ENCODE measurements around the gene ROCK2.
"Not testable (repeated sequence)": the region's sequence is repeated elsewhere in the genome, so short reads cannot be mapped to it uniquely, and the experiment has no call there.

Gene ROCK2

DNA sequence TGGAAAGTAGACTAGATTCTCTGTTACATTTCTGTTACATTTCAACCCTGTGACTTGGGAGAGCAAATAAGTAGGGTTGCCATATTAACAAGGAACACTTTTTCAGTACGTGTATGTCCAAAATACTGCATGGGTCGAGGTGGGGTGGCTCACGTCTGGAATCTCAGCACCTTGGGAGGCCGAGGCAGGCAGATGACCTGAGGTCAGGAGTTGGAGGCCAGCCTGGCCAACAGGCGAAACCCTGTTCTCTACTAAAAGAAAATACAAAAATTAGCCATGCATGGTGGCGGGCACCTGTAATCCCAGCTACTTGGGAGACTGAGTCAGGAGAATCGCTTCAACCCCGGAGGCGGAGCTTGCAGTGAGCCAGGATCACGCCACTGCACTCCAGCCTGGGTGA, 178.0 kb downstream of the ROCK2 start:
- no peak for DNase-seq

DNA sequence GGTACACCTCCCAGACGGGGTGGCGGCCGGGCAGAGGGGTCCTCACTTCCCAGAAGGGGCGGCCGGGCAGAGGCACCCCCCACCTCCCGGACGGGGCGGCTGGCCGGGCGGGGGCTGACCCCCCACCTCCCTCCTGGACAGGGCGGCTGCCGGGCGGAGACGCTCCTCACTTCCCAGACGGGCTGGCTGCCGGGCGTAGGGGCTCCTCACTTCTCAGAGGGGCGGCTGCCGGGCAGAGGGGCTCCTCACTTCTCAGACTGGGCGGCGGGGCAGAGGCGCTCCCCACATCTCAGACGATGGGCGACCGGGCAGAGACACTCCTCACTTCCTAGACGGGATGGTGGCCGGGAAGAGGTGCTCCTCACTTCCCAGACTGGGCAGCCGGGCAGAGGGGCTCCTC, 179.4 kb downstream of the ROCK2 start:
- DNase-seq, result not testable (repeated sequence)

DNA sequence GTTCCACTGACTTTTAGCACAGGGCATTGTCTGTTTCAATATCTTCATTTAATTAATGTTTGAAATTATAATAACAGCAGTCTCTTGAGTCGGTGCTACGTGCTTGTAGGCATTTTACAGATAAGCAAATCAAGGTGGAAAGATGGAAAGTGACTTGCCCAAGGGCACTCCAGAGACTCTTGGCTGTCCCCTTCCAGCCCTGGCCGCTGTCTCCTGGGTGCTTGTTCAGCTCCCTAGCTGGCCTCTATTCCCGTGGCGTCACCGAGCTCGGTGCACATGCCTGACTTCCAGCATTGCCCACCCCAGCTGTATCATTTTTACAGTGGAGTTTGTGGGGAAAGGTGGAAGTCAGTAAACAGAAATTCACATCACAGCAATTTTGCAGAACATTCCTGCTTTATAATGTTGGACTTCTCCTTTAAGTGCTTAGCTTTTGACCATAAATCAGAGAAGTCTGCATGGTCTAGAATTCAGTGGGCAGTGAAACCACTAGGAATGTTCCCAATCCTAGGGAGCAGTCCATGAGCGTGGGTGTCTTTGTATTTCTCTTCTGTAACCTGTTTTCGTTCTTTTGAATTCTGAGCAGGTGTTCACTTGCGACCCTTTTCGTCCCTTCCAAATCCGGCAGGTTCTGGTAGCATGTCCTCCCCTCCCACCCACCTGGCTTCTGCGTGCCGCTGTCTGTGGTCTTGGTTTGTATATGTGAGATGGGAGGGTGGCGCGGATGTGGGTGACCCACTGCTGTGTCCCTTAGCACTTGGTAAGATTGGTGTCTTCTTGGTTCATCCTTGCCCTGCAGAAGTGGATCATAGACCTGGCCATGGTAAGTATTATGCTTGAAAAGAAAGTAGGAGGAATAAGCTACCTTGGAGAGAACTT, 180.8 kb downstream of the ROCK2 start:
- no peak for DNase-seq

DNA sequence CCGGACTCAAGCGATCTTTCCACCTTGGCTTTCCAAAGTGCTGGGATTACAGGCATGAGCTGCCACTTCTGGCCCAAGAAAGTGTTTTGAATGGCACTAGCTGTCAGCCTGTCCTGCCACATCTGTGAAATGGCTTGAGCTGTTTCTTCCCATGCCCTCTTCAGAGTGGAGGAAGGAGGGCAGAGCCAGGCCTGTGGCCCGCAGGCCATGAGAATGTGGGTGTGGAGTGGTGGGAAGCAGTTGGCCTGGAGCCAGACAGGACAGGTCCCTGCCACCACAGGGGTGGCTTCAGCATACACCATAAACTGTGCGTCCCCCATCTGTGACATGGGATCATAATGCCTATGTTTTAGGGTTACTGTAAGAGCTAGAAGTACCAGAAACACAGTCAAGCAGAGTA, 182.7 kb downstream of the ROCK2 start:
- no peak for DNase-seq

DNA sequence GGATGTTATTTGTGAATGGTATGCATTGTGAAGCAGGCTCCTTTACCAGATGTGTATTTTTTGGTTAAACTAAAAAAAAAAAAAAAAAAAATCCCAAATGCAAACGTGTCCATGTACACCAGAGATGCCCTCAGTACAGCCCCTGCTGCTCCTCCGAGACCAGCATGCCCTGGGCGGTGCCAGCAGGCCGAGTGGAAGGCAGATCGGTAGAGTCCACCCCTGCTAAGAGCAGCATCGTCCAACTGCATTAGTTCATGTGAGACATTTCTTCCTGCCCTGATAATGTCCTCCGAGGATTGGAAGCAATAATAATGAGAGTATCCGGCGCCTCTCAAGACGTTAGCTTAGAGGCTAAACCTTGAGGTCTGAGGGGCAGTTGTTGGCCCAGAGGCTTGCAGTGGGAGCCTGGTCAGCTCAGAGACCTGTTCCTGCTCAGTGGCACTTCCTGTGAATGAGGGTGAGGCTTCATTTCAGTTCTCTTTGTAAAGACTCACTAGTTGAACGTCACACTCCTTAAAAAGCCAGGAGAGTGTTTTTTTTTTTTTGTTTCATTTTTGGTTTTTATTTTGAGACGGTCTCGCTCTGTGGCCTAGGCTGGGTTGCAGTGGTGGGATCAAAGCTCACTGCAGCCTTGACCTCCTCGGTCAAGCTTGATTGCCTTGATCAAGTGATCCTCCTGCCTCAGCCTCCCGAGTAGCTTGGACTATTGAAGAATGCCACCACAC, 183.5 kb downstream of the ROCK2 start:
- no peak for DNase-seq

DNA sequence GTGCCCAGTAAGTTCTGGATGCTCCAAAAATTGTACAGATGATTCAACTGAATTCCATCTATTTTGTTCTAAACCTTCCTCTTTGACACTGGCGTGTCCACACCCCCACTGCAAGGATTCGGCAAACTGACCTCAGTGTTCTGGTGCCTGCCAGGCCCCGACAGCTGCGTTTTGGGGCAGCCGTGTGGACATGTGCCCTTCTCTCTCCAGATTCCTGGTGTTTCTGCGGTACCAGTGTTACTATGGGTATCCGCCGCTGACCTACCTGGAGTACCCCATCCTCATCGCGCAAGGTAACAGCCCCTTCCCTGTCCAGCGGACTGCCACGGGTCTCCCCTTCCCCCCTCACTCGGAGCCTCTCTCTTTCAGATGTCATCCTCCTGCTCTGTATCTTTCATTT, 184.2 kb downstream of the ROCK2 start:
- DNase-seq, result no peak

DNA sequence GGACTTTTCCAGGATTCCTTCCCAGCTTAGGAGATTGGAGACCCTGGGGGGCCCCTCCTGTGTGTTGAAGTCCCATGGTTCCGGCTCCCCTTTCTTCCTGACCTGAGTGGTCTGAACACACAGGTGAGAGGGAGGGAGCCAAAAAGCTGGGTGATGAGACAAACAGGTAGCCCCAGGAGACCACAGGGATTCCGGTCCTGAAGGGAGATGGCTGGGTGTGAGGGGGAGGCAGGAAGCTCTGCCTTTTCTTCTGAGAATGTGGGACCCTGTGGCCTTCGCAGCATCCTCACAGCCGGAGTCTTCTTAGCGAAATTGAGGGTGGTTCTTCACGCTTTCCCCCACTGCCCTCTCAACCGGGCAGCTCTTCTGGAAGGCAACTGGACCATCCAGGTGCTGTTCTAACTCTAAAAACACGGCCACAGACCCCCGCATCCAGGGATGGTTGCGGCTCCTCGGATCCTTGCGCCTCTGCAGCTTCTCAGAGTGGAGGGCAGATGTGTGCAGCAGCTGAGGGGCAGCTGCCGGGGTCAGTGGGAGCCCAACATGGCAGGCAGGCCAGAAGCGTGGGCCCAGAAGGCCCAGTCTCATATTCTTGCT, 184.8 kb downstream of the ROCK2 start:
- no peak for DNase-seq

DNA sequence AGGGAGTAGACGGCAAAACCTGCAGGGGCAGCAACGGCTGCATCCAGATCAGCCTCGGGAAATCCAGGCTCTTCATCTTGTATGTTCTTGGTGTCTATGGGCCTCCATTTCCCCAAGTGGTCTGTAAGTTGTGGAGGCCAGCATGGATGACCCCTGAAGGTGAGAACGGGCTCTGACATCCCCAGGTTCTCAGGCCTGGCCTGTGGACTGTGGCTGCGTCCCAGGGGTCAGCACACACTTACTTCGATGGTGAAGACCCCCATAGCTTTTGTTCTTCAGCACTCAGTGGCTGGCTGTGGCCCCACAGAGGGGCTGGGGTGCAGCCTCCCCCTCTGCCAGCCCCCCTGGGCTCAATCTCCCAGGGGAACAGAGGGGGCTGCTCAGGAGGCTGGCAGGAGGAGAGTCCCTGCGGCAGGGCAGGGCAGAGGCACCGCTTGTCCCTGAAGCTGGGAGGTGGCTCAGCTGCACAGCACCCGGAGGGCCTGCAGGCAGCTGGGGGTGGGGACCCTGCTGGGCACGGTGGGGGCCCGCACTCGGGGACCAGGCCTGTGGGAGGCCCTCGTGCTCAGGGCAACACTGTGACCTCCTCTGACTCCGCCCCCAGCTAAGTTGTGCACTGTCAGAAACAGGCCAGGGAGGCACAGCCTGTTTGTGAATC, 185.4 kb downstream of the ROCK2 start:
- no peak for DNase-seq

DNA sequence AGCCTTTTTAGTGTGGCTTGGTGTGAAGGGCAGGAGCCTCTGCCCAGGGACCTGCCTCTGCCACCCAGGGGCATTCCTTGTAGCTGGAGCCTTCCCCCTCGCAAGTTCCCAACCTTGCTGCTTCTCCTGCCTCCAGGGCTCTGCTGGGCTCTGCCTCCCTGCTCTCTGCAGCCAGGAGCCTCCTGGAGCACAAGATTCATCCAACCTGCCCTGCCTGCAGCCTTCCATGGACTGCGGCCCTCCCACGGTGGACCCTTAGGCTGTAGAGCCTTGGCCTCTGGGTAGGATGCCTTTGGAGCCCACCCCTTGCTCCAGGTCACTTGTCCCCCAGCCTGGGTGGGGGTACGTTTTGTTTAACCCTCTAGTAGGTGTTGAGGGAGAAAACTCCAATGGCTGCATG, 186.7 kb downstream of the ROCK2 start:
- DNase-seq, result no peak

DNA sequence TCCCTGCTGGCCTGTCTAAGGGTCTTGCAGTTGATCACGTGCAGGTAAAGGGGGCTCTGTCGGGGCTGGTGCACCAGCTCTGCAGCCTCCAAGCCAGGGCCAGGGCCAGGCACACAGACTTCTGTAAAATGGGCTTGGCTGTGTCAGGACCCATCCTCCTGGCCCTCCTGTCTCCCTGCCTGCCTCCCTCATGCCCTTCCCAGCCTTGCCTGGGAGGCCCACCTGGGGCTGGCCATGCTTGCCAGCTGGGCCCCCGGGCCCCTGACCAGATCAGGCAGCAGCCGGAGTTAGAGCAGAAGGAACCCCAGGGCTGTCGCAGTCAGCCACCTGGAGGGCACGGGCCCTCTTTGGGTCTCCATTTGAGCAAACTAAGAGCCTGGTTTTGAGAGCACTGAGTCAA, 187.1 kb downstream of the ROCK2 start:
- DNase-seq, result no peak

DNA sequence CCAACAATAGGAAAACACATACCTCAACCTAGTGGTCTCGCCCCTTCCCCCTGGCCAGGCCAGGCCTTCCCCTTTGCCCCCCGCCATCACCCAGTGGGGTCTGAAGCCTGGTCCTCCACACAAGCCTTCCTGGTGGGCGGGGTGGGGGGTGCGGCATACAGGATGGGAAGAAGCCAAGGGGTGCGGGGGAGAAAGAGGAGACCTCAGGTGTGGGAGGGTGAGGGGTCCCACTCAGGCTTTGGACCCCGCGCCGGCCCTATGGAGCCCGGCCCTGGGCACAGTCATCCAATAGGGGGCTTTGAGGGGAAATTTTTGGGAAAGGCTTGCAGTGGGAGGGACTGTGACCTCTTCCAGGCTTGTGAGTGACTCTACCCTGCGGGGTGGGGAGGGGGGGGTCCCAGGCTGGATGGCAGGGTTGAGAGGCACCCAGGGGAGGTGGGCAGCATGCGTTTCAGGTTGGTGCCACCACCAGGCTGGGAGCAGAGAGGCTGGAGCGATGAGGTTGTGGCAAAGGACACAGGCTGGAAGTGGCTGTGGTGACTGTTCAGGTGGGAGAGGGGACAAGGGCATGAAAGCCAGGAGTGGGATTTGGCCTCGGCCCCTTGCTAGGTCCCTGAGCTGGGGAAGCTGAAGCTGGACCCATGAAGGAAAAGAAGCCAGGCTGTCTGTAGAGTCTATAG, 187.9 kb downstream of the ROCK2 start:
- DNase-seq, result no peak

DNA sequence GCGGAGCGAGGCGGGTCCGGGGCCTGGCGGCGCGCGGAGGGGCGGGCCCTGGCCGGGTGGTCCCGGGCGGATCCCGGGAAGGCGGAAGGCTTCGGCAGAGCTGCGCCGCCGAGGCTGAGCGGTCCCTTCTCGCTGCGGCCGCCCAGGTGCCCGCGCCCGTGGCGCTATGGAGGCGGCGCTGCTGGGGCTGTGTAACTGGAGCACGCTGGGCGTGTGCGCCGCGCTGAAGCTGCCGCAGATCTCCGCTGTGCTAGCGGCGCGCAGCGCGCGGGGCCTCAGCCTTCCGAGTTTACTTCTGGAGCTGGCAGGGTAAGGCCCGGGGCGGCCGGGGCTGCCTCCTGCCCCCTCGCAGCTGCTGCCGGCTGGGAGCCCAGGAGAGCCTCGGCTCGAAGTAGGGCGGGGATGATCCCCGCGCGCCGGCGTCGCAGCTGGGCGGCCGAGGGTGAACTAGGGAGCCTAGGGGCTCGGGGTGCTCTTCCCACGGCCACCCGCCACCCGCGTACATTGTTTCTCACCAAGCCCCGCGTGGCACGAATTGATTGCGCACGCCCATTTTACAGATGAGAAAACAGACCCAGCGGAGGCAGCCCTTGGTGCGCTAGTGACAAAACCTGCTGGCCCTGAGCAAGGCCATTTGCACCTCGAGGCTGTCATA, 188.9 kb downstream of the ROCK2 start, which contains the start of gene SLC66A3:
SLC66A3 (plus strand) TSS at position 87 of the 655 bp plus-strand sequence; CDS start at position 167, 80 bp downstream.
- peak; percentile 65 for DNase-seq

DNA sequence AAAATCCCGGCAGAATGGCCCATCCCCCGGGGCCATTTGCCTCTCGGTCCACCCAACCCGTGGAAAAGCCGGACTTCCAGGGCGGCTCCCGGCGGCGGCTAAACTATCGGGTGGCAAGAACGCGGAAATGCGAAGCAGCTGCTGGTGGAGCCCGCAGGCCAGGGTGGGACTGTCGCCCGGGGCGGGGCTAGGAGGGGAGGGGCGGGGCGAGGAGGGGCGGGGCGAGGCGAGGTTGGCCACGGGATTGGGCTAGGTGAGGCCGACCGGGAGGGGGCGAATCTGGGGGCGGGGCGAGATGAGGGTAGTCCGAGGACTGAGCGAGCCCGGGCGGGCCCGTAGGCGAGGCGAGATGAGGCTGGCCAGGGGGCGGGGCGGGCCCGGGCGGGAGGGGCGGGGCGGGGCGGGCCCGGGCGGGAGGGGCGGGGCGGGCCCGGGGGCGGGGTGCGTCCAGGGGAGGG, 189.5 kb downstream of the ROCK2 start:
- DNase-seq, result peak; percentile 100

DNA sequence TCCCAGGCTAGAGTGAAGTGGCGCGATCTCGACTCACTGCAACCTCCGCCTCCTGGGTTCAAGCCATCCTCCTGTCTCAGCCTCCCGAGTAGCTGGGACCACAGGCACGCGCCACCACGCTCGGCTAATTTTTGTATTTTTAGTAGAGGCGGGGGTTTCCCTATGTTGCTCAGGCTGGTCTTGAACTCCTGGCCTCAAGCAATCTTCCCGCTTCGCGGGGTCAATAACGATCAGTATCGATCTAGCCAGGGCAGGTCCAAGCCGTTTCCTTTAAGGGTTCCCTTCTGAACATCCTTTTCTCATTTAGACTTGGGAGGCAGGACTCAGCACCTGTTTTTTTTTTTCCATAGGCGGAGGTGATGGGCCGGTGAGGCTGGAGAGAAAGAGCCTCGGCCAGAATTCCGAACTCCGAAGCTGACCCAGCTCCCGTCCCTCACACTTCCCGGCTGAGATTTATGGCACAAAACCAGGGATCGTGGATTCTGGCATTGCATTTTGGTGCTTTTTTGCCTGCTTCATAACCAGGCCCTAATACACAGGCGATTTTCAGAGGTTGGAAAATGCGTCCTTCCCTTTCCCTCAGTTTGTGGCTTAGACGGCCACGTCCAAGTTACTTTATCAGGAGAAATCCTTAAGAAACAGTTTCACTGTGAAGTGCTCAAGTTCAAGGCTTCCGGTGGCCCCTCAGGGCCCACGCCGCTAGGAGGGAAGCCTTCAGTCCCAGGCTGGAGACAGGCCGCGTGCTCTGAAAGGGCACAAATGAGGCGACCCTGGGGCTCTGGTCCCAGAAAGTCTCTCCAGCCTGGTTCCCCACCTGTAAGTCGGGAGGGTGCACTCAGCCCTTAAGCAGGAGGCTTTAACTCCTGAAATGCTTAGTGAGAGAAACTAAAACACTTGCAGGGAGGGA, 190.2 kb downstream of the ROCK2 start:
- no peak for DNase-seq

DNA sequence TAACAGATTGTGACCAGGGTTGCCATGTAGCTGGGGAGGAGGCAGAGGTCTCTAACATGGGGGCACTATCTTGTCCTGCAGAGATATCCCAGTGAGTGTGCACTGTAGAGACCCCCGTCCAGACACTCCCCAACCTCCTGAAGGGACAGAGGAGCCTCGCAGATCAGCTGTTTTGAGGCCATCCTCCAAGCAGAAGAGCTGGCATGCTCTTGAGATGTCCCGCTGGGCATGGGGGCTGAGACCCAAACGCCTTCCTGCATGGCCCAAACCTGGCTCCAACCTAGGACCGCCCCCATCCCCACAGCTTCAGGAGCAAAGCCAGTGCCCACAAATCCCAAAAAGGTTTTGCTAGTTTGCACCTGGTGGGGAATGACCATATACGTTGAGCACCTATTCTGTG, 191.8 kb downstream of the ROCK2 start:
- no peak for DNase-seq

DNA sequence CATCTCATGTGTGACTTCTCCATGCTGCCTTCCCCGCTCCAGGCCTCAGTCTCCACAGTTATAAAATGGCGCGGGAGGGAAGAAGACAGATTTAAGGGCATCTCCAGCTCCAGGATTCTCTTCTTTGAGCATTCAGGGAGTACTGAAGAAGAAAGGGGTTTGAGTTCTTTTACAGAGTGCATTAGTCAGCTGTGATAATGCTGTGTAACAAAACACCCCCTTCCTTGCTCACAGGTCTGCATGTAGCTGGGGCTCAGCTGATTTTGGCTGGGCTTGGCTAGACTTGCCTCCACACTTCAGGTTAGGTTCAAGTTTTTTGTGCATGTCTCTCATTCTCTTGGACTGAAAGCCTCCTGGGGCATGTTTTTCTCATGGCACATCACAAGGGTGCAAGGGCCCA, 197.2 kb downstream of the ROCK2 start:
- DNase-seq, result no peak

DNA sequence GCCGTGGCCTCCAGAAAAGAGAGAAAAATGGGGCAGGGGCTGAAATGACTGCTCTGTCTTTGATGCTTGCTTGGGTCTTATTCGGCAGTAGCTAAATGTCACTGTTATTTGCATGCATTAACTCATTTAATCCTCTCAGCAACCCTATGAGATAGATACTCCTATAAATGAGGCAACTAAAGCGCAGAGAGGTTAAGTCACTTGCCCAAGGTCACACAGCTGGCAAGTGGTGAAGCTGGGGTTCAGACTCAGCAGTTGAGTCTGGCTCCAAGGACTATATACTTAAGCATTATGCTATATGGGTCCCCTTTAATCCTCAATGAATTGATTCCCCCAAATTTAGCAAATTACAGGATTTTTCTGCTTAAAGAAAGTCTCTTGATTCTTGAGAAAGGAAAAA, 198.4 kb downstream of the ROCK2 start:
- DNase-seq, result no peak

DNA sequence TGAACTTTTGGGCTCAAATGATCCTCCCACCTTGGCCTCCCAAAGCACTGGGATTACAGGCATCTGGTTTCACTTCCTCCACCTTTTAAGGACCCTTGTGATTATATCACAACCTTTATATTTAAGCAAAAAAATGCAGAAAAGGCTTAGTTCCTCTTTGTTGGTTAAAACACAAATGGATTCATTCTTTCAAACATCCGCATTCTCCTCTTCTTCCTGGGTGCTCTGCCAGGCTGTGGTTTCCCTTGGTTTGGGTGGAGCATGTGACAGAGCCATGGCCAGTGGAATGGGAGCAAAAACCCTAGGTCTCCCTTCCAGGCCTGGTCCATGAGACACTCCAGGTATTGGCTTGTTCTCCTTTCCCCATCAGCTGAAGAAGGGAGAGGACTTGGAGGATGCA, 199.1 kb downstream of the ROCK2 start:
- DNase-seq, result no peak

DNA sequence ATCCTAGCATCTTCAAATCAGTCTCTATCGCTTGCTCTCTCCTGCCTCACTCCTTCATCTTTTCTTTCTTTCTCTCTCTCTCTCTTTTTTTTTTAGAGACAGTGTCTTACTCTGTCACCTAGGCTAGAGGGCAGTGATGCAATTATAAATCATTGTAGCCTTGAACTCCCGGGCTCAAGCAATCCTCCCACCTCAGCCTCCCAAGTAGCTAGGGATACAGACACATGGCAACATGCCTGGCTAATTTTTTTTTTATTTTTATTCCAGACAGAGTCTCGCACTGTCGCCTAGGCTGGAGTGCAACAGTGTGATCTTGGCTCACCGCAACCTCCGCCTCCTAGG, 199.7 kb downstream of the ROCK2 start:
- DNase-seq, result no peak

DNA sequence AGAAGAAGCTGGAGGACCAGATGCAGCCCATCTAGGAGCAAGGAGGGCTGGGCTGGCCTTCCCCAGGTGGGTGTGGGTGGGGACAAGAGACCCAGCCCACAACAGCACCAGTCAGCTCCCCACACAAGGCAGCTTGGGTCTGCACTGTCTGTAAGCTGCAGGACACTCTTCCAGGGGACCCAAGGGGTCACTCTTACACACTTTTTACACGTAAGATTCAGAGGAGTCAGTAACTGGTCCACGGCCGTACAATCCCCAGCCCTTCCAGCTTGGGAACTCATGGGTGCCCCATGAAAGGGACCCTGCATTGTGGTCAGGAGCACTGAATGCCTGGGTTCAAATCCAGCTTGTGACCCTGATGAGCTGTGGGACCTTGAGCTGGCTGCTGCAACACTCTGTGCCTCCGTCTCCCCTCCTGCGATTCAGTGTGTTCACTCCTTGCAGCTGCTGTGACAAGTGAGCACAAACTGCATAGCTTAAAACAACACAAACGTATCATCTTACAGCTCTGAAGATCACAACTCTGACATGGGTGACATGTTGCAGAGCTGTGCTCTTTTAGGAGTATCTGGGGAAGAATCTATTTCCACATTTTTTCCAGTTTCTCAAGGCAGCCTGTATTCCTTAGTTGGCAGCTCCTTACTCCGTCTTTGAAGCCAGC, 200.2 kb downstream of the ROCK2 start:
- no peak for DNase-seq

DNA sequence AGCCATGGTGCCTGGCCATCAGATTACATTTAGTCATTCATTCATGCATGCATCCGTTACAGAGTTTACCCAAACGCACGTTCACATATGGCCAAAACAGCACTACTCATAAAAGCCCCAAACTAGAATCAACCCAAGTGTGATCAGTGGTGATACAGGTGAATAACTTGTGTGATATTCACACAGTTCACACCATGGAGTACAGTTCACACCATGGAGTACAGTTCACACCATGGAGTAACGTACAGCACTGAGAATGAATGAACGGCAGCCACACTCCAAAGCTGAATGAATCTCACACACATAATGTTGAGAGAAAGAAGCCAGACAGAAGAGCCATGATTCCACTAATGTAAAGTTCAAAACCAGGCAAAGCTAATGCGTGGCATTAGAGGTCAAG, 201.4 kb downstream of the ROCK2 start:
- no peak for DNase-seq

All from stimulated activated naive CD4-positive, alpha-beta T cell treated with Interleukin-2 at 50 U/mL for 16 hours (primary cell).